ENCODE data around the gene MRPL37. TPM values are rescaled to one million over a fixed set of nuclear protein-coding genes. Genes with fewer than 3 reads are reported as not detected.

Gene MRPL37
- total RNA-seq, 1 donor from 2014 or later: 80.0 TPM

GRCh38 chr1:54221113-54221834 lies 21.3 kb downstream of the MRPL37 start:
- Mint-ChIP-seq H3K4me1 (ENCODE audit: low read depth, unreplicated experiment) (peaks cover 23% of the 10 kb centered on the region), H3K4me3 (ENCODE audit: unreplicated experiment) (no peak overlapping the region), H3K36me3 (ENCODE audit: low read depth, unreplicated experiment) (peaks cover 17% of the 10 kb centered on the region), H3K27ac (ENCODE audit: unreplicated experiment) (peak overlapping the region; percentile 41), H3K27me3 (ENCODE audit: low read depth, unreplicated experiment) (no peaks in the 10 kb centered on the region), H3K9me3 (ENCODE audit: unreplicated experiment) (no peaks in the 10 kb centered on the region)
- peaks cover 18% of the 10 kb centered on the region for H3K36me3 ChIP-seq (ENCODE audit: insufficient read depth, low read length)
- no peak overlapping the region for H3K9ac ChIP-seq (ENCODE audit: low read length)
- no peaks in the 10 kb centered on the region for H3K9me3 ChIP-seq (ENCODE audit: insufficient read depth, low read depth, low read length)
- no peak for FAIRE-seq
- no peak for TF ChIP-seq EZH2 (IDR thresholded peaks at IDR 0.05; ENCODE audit: insufficient read depth, low read length)
- TF ChIP-seq CTCF (IDR thresholded peaks at IDR 0.05; ENCODE audit: insufficient read depth, low read depth, low read length): no peak
- peaks cover 10% of the 10 kb centered on the region for H3K4me1 ChIP-seq (ENCODE audit: insufficient read depth, low read length)
- no peak for DNase-seq (ENCODE audit: low read depth)
- H3K4me2 ChIP-seq (ENCODE audit: low read length): no peak overlapping the region
- H2AFZ ChIP-seq (ENCODE audit: low read depth, low read length): no peak overlapping the region
- H3K79me2 ChIP-seq (ENCODE audit: insufficient read depth, low read length): no peaks in the 10 kb centered on the region
- no peak overlapping the region for H3K4me3 ChIP-seq (ENCODE audit: insufficient read depth, low read depth, low read length)
- H3K27me3 ChIP-seq (ENCODE audit: insufficient read depth, low read length): no peaks in the 10 kb centered on the region
- no peak overlapping the region for H3K27ac ChIP-seq (ENCODE audit: low read depth, low read length)
- H4K20me1 ChIP-seq (ENCODE audit: insufficient read depth, low read length): peaks cover 14% of the 10 kb centered on the region

- peaks cover 14% of the 10 kb centered on the region for H4K20me1 ChIP-seq (ENCODE audit: insufficient read depth, low read length)
- Mint-ChIP-seq H3K9me3 (ENCODE audit: unreplicated experiment) (no peaks in the 10 kb centered on the region), H3K27ac (ENCODE audit: unreplicated experiment) (peak overlapping the region; percentile 34), H3K27me3 (ENCODE audit: low read depth, unreplicated experiment) (no peaks in the 10 kb centered on the region), H3K4me1 (ENCODE audit: low read depth, unreplicated experiment) (peaks cover 24% of the 10 kb centered on the region), H3K36me3 (ENCODE audit: low read depth, unreplicated experiment) (peaks cover 15% of the 10 kb centered on the region), H3K4me3 (ENCODE audit: unreplicated experiment) (no peak overlapping the region)
- H3K79me2 ChIP-seq (ENCODE audit: insufficient read depth, low read length): no peaks in the 10 kb centered on the region
- no peak overlapping the region for H3K9ac ChIP-seq (ENCODE audit: low read length)
- H3K4me1 ChIP-seq (ENCODE audit: insufficient read depth, low read length): peaks cover 10% of the 10 kb centered on the region
- no peak overlapping the region for H2AFZ ChIP-seq (ENCODE audit: low read depth, low read length)
- no peak overlapping the region for H3K4me3 ChIP-seq (ENCODE audit: insufficient read depth, low read depth, low read length)
- TF ChIP-seq EZH2 (IDR thresholded peaks at IDR 0.05; ENCODE audit: insufficient read depth, low read length) (no peak), CTCF (IDR thresholded peaks at IDR 0.05; ENCODE audit: insufficient read depth, low read depth, low read length) (no peak)
- no peak overlapping the region for H3K4me2 ChIP-seq (ENCODE audit: low read length)
- DNase-seq (ENCODE audit: low read depth) (no peak), FAIRE-seq (no peak)
- no peak overlapping the region for H3K27ac ChIP-seq (ENCODE audit: low read depth, low read length)
- peaks cover 14% of the 10 kb centered on the region for H3K36me3 ChIP-seq (ENCODE audit: insufficient read depth, low read length)
- H3K27me3 ChIP-seq (ENCODE audit: insufficient read depth, low read length): no peaks in the 10 kb centered on the region
- H3K9me3 ChIP-seq (ENCODE audit: insufficient read depth, low read depth, low read length): no peaks in the 10 kb centered on the region
These were observed 22.0 kb downstream of the MRPL37 start for GRCh38 chr1:54221867-54222484.

- Histone ChIP-seq H2AFZ (ENCODE audit: low read depth, low read length) (no peak overlapping the region), H3K27me3 (ENCODE audit: insufficient read depth, low read length) (no peaks in the 10 kb centered on the region), H4K20me1 (ENCODE audit: insufficient read depth, low read length) (peaks cover 14% of the 10 kb centered on the region), H3K9ac (ENCODE audit: low read length) (no peak overlapping the region), H3K79me2 (ENCODE audit: insufficient read depth, low read length) (no peaks in the 10 kb centered on the region), H3K4me3 (ENCODE audit: insufficient read depth, low read depth, low read length) (no peak overlapping the region), H3K27ac (ENCODE audit: low read depth, low read length) (no peak overlapping the region), H3K4me1 (ENCODE audit: insufficient read depth, low read length) (peaks cover 18% of the 10 kb centered on the region), H3K36me3 (ENCODE audit: insufficient read depth, low read length) (peaks cover 7% of the 10 kb centered on the region), H3K9me3 (ENCODE audit: insufficient read depth, low read depth, low read length) (no peaks in the 10 kb centered on the region), H3K4me2 (ENCODE audit: low read length) (no peak overlapping the region)
- no peak overlapping the region for H3K27ac Mint-ChIP-seq (ENCODE audit: unreplicated experiment)
- peaks cover 15% of the 10 kb centered on the region for H3K36me3 Mint-ChIP-seq (ENCODE audit: low read depth, unreplicated experiment)
- TF ChIP-seq CTCF (IDR thresholded peaks at IDR 0.05; ENCODE audit: insufficient read depth, low read depth, low read length) (no peak), EZH2 (IDR thresholded peaks at IDR 0.05; ENCODE audit: insufficient read depth, low read length) (no peak)
- H3K4me3 Mint-ChIP-seq (ENCODE audit: unreplicated experiment): no peak overlapping the region
- H3K9me3 Mint-ChIP-seq (ENCODE audit: unreplicated experiment): no peaks in the 10 kb centered on the region
- H3K4me1 Mint-ChIP-seq (ENCODE audit: low read depth, unreplicated experiment): peaks cover 31% of the 10 kb centered on the region
- no peaks in the 10 kb centered on the region for H3K27me3 Mint-ChIP-seq (ENCODE audit: low read depth, unreplicated experiment)
- DNase-seq (ENCODE audit: low read depth) (no peak), FAIRE-seq (no peak)
These were observed 22.7 kb downstream of the MRPL37 start for GRCh38 chr1:54222711-54223110.

Data from astrocyte (in vitro differentiated cells and primary cell).